GM18868 (cell line): ENCODE measurements around the gene PCDHGB4.
"Not testable (repeated sequence)": the region's sequence is repeated elsewhere in the genome, so short reads cannot be mapped to it uniquely, and the experiment has no call there.

ENCODE experiments used
- ATAC-seq: cut with Tn5 transposase; IDR thresholded peaks from one replicate; pipeline ENCODE4 v1.9.1; 2021; ENCODE audit warnings: mild to moderate bottlenecking, moderate library complexity; ENCODE audit not compliant: unreplicated experiment

Gene PCDHGB4

GRCh38 chr5:141397756-141398551 lies 10.5 kb downstream of the PCDHGB4 start, which contains the start of gene PCDHGB5:
Gene PCDHGB5 (plus strand): TSS chr5:141397947. CDS start chr5:141398128, 181 bp downstream.
- ATAC-seq = peak; percentile 97

GRCh38 chr5:141398608-141399007 lies 11.1 kb downstream of the PCDHGB4 start:
- no peak for ATAC-seq

DNA sequence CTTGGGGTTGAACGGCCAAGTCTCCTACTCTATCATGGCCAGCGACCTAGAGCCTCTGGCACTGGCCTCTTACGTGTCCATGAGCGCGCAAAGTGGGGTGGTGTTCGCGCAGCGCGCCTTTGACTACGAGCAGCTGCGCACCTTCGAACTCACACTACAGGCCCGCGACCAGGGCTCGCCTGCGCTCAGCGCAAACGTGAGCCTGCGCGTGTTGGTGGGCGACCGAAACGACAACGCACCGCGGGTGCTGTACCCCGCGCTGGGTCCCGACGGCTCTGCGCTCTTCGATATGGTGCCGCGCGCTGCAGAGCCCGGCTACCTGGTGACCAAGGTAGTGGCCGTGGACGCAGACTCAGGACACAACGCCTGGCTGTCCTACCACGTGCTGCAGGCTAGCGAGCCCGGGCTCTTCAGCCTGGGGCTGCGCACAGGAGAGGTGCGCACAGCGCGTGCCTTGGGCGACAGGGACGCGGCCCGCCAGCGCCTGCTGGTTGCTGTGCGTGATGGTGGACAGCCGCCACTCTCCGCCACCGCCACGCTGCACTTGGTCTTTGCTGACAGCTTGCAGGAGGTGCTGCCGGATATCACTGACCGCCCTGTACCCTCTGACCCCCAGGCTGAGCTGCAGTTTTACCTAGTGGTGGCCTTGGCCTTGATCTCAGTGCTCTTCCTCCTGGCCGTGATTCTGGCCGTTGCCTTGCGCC lies 12.2 kb downstream of the PCDHGB4 start:
- ATAC-seq = no peak

DNA sequence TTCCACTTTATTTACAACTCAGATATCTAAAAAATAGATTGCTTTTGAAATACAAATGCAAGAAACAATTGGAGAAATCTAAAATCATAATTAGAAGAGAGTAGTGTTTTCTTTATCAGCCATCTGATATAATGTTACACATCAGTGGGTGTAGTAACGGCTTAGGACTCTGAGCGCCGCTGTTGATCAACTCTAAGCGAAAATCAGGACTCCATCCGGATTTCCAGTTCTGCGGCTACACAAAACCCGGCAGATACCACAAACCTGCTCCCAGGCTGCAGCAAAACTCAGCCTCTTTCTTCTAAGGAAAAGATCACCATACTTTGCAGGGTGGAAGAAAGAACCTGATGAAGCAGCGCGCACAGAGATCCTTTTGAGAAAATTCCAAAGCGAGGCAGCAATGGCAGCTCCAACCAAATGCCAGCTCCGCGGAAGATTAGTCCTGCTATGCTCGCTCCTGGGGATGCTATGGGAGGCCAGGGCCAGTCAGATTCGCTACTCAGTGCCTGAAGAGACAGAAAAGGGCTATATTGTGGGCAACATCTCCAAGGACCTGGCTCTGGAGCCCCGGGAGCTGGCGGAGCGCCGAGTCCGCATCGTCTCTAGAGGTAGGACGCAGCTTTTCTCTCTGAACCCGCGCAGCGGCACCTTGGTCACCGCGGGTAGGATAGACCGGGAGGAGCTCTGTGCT lies 15.2 kb downstream of the PCDHGB4 start, which contains the start of gene PCDHGA9:
Gene PCDHGA9, plus strand, starts transcription at position 226 of the 691 bp plus-strand sequence. Its CDS starts 175 bp downstream, at position 401.
- ATAC-seq = no peak

DNA sequence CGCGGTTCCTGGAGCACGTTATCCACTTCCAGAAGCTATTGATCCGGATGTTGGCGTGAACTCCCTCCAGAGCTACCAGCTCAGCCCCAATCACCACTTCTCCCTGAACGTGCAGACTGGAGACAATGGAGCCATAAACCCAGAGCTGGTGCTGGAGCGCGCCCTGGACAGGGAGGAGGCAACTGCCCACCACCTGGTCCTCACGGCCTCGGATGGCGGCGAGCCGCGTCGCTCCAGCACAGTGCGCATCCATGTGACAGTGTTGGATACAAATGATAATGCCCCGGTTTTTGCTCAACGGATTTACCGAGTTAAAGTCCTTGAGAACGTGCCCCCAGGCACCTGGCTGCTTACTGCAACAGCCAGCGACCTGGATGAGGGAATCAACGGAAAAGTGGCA lies 15.9 kb downstream of the PCDHGB4 start:
- ATAC-seq = no peak

DNA sequence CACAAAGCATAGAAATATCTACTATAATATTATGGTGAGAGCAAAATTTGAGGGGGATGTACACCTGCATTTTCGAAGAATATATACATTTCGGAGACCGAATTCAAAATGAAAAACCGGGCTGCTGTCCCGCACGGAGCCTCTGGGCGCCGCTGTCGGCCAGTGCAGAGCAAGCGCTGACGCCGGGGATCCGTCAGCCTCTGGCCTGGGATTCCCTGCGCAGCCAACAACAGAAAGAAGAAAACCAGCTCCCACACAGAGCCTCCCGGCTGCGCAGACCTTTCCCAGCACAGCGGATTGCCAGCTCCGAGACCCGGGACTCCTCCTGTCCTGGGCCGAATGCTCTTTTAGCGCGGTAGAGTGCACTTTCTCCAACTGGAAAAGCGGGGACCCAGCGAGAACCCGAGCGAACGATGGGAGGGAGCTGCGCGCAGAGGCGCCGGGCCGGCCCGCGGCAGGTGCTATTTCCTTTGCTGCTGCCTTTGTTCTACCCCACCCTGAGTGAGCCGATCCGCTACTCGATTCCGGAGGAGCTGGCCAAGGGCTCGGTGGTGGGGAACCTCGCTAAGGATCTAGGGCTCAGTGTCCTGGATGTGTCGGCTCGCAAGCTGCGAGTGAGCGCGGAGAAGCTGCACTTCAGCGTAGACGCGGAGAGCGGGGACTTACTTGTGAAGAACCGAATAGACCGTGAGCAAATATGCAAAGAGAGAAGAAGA lies 20.4 kb downstream of the PCDHGB4 start, which contains the start of gene PCDHGB6:
Gene PCDHGB6, plus strand, starts transcription at position 232 of the 716 bp plus-strand sequence. Its CDS starts 182 bp downstream, at position 414.
- peak; percentile 82 for ATAC-seq

DNA sequence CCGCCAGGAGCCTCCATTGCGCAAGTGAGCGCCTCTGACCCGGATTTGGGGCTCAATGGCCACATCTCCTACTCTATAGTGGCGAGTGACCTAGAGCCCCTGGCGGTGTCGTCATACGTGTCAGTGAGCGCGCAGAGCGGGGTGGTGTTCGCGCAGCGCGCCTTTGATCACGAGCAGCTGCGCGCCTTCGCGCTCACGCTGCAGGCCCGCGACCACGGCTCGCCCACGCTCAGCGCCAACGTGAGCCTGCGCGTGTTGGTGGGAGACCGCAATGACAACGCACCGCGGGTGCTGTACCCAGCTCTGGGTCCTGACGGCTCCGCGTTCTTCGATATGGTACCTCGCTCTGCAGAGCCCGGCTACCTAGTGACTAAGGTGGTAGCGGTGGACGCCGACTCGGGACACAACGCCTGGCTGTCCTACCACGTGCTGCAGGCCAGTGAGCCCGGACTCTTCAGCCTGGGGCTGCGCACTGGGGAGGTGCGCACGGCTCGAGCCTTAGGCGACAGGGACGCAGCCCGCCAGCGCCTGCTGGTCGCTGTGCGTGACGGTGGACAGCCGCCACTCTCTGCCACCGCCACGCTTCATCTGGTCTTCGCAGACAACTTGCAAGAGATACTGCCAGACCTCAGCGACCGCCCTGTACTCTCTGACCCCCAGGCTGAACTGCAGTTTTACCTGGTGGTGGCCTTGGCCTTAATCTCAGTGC lies 22.3 kb downstream of the PCDHGB4 start:
- ATAC-seq = no peak

GRCh38 chr5:141411575-141411974 lies 24.1 kb downstream of the PCDHGB4 start:
- no peak for ATAC-seq

- ATAC-seq = peak; percentile 73
These were observed 25.5 kb downstream of the PCDHGB4 start, which contains the start of gene PCDHGA10 for GRCh38 chr5:141412854-141413539. Gene PCDHGA10 (plus strand): TSS chr5:141412987. CDS start chr5:141413176, 189 bp downstream.

DNA sequence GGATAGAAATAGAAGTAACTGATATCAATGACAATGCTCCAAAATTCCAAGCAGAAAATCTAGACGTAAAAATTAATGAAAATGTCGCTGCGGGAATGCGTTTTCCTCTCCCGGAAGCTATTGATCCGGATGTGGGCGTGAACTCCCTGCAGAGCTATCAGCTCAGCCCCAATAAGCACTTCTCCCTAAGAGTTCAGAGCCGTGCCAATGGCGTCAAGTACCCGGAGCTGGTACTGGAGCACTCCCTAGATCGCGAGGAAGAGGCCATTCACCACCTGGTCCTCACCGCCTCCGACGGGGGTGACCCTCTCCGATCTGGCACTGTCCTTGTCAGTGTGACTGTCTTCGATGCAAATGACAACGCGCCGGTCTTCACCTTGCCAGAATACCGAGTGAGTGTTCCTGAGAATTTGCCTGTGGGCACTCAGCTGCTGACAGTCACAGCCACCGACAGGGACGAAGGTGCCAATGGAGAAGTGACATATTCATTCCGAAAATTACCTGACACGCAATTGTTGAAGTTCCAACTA lies 26.1 kb downstream of the PCDHGB4 start:
- ATAC-seq = no peak

- not testable (repeated sequence) for ATAC-seq
These were observed 27.2 kb downstream of the PCDHGB4 start for GRCh38 chr5:141414548-141415274.

- not testable (repeated sequence) for ATAC-seq
These were observed 27.7 kb downstream of the PCDHGB4 start for GRCh38 chr5:141415275-141415618.

DNA sequence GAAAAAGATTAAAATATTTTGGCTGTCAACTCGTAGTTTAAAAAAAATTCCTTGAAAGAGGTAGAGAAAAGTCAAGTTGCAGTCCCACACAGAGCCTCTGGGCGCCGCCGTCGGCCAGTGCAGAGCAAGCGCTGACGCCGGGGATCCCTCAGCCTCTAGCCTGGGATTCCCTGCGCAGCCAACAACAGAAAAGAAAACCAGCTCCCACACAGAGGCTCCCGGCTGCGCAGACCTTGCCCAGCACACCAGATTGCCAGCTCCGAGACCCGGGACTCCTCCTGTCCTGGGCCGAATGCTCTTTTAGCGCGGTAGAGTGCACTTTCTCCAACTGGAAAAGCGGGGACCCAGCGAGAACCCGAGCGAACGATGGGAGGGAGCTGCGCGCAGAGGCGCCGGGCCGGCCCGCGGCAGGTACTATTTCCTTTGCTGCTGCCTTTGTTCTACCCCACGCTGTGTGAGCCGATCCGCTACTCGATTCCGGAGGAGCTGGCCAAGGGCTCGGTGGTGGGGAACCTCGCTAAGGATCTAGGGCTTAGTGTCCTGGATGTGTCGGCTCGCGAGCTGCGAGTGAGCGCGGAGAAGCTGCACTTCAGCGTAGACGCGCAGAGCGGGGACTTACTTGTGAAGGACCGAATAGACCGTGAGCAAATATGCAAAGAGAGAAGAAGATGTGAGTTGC lies 30.1 kb downstream of the PCDHGB4 start, which contains the start of gene PCDHGB7:
Gene PCDHGB7, plus strand, starts transcription at position 184 of the 679 bp plus-strand sequence. Its CDS starts 183 bp downstream, at position 367.
- peak; percentile 69 for ATAC-seq

- ATAC-seq = no peak
These were observed 31.8 kb downstream of the PCDHGB4 start for GRCh38 chr5:141419074-141419880.

- ATAC-seq = peak; percentile 65
These were observed 33.5 kb downstream of the PCDHGB4 start, which contains the start of gene PCDHGA11 for GRCh38 chr5:141420855-141421488. Gene PCDHGA11 (plus strand): TSS chr5:141421051. CDS start chr5:141421228, 177 bp downstream.

DNA sequence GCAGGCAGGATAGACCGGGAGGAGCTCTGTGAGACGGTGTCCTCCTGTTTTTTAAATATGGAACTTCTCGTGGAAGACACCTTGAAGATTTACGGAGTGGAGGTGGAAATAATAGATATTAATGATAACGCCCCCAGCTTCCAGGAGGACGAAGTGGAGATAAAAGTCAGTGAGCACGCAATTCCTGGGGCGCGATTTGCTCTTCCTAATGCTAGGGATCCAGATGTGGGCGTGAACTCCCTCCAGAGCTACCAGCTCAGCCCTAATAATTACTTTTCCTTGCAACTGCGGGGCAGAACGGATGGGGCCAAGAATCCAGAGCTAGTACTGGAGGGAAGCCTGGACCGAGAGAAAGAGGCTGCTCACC lies 34.0 kb downstream of the PCDHGB4 start:
- ATAC-seq = no peak
